ENCODE measurements around the gene AMBRA1.

AMBRA1 gene

GRCh38 chr11:46367244-46367915, 226.4 kb downstream of the AMBRA1 start:
- peaks cover 25 to 59% of the 10 kb centered on the region in 2 donors for H3K36me3 ChIP-seq (ENCODE audit: control insufficient read depth in 1 of 2, insufficient read depth in 2 of 2, low read length in 2 of 2)
- H3K4me3 ChIP-seq (ENCODE audit: low read depth in 1 of 2, low read length in 2 of 2), result no peak overlapping the region
- peaks cover 14 to 18% of the 10 kb centered on the region in 2 donors for H3K4me1 ChIP-seq (ENCODE audit: control insufficient read depth in 1 of 2, insufficient read depth in 2 of 2, low read length in 2 of 2)
- no peak overlapping the region for H3K27ac ChIP-seq (ENCODE audit: low read depth, low read length)
- no peaks in the 10 kb centered on the region for H3K27me3 ChIP-seq (ENCODE audit: control insufficient read depth in 1 of 2, insufficient read depth in 2 of 2, low read length in 2 of 2)
- H3K9me3 ChIP-seq (ENCODE audit: control insufficient read depth in 1 of 2, low read length in 2 of 2), result no peaks in the 10 kb centered on the region
- H3K9ac ChIP-seq (ENCODE audit: low read depth in 1 of 2, low read length in 2 of 2), result no peak overlapping the region

DNA sequence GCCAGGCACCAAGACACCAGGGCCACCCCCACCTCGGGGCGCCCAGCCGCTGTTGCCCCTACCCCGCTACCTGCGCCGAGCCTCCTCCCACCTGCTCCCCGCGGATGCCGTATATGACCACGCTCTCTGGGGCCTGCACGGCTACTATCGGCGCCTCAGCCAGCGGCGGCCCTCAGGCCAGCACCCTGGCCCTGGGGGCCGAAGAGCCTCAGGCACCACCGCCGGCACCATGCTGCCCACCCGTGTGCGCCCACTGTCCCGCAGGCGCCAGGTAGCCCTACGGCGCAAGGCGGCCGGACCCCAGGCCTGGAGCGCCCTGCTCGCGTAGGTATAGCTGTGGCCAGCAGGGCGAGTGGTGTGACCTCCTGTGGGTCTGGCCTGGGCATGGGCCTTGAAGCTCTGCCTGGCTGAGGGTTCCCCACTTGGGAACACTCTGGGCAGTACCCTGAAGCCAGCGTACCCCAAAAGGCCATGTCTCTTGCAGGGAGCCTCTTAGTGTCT, 227.1 kb downstream of the AMBRA1 start:
- Histone ChIP-seq H3K4me3 (ENCODE audit: low read depth in 1 of 2, low read length in 2 of 2) (no peak overlapping the region), H3K27ac (ENCODE audit: low read depth, low read length) (no peak overlapping the region), H3K9ac (ENCODE audit: low read depth in 1 of 2, low read length in 2 of 2) (no peak overlapping the region), H3K36me3 (ENCODE audit: control insufficient read depth in 1 of 2, insufficient read depth in 2 of 2, low read length in 2 of 2) (peaks cover 22 to 56% of the 10 kb centered on the region in 2 donors), H3K4me1 (ENCODE audit: control insufficient read depth in 1 of 2, insufficient read depth in 2 of 2, low read length in 2 of 2) (peaks cover 21 to 24% of the 10 kb centered on the region in 2 donors), H3K9me3 (ENCODE audit: control insufficient read depth in 1 of 2, low read length in 2 of 2) (no peaks in the 10 kb centered on the region), H3K27me3 (ENCODE audit: control insufficient read depth in 1 of 2, insufficient read depth in 2 of 2, low read length in 2 of 2) (no peaks in the 10 kb centered on the region)

DNA sequence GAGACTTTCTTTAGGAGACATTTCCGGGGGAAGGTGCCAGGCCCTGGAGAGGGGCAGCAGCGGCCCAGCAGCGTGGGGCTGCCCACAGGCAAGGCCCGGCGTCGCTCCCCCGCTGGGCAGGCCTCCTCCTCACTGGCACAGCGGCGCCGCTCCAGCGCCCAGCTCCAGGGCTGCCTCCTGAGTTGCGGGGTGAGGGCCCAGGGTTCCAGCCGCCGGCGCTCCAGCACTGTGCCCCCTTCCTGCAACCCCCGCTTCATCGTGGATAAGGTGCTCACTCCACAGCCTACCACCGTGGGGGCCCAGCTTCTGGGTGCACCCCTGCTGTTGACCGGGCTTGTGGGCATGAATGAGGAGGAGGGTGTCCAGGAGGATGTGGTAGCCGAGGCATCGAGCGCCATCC, 227.6 kb downstream of the AMBRA1 start:
- Histone ChIP-seq H3K27ac (ENCODE audit: low read depth, low read length) (no peak overlapping the region), H3K9ac (ENCODE audit: low read depth in 1 of 2, low read length in 2 of 2) (no peak overlapping the region), H3K36me3 (ENCODE audit: control insufficient read depth in 1 of 2, insufficient read depth in 2 of 2, low read length in 2 of 2) (peaks cover 19 to 52% of the 10 kb centered on the region in 2 donors), H3K4me3 (ENCODE audit: low read depth in 1 of 2, low read length in 2 of 2) (no peak overlapping the region), H3K4me1 (ENCODE audit: control insufficient read depth in 1 of 2, insufficient read depth in 2 of 2, low read length in 2 of 2) (peaks cover 26 to 28% of the 10 kb centered on the region in 2 donors), H3K9me3 (ENCODE audit: control insufficient read depth in 1 of 2, low read length in 2 of 2) (no peaks in the 10 kb centered on the region), H3K27me3 (ENCODE audit: control insufficient read depth in 1 of 2, insufficient read depth in 2 of 2, low read length in 2 of 2) (no peaks in the 10 kb centered on the region)

GRCh38 chr11:46364791-46365190, 229.0 kb downstream of the AMBRA1 start:
- Histone ChIP-seq H3K9me3 (ENCODE audit: control insufficient read depth in 1 of 2, low read length in 2 of 2) (no peaks in the 10 kb centered on the region), H3K4me1 (ENCODE audit: control insufficient read depth in 1 of 2, insufficient read depth in 2 of 2, low read length in 2 of 2) (peaks cover 33 to 35% of the 10 kb centered on the region in 2 donors), H3K27me3 (ENCODE audit: control insufficient read depth in 1 of 2, insufficient read depth in 2 of 2, low read length in 2 of 2) (no peaks in the 10 kb centered on the region), H3K9ac (ENCODE audit: low read depth in 1 of 2, low read length in 2 of 2) (no peak overlapping the region), H3K4me3 (ENCODE audit: low read depth in 1 of 2, low read length in 2 of 2) (no peak overlapping the region), H3K27ac (ENCODE audit: low read depth, low read length) (no peak overlapping the region), H3K36me3 (ENCODE audit: control insufficient read depth in 1 of 2, insufficient read depth in 2 of 2, low read length in 2 of 2) (peaks cover 12 to 40% of the 10 kb centered on the region in 2 donors)

DNA sequence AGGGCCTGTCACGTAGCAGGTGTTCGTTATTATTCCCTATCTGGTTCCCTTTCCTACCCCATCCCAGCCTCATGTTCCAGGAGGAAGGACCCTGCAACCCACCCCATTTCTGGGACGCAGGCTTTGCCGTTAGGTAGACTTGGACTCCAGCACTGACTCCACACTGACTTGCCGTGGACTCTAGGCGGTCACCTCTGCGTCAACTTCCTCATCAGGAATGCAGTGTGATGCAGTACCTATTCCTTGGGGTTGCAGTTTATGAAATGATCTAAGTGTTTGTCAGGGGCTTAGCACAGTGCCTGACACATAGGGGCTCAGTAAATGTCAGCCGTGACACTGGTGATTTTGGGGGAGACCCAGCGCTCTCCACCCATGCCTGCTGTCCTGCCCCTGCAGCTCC, 229.8 kb downstream of the AMBRA1 start:
- Histone ChIP-seq H3K9ac (ENCODE audit: low read depth in 1 of 2, low read length in 2 of 2) (no peak overlapping the region), H3K4me3 (ENCODE audit: low read depth in 1 of 2, low read length in 2 of 2) (no peak overlapping the region), H3K9me3 (ENCODE audit: control insufficient read depth in 1 of 2, low read length in 2 of 2) (no peaks in the 10 kb centered on the region), H3K27ac (ENCODE audit: low read depth, low read length) (no peak overlapping the region), H3K4me1 (ENCODE audit: control insufficient read depth in 1 of 2, insufficient read depth in 2 of 2, low read length in 2 of 2) (peaks cover 33 to 35% of the 10 kb centered on the region in 2 donors), H3K36me3 (ENCODE audit: control insufficient read depth in 1 of 2, insufficient read depth in 2 of 2, low read length in 2 of 2) (peaks cover 6 to 34% of the 10 kb centered on the region in 2 donors), H3K27me3 (ENCODE audit: control insufficient read depth in 1 of 2, insufficient read depth in 2 of 2, low read length in 2 of 2) (no peaks in the 10 kb centered on the region)

GRCh38 chr11:46363455-46364005, 230.3 kb downstream of the AMBRA1 start:
- no peak overlapping the region for H3K27ac ChIP-seq (ENCODE audit: low read depth, low read length)
- H3K9ac ChIP-seq (ENCODE audit: low read depth in 1 of 2, low read length in 2 of 2), result no peak overlapping the region

GRCh38 chr11:46363031-46363407, 230.8 kb downstream of the AMBRA1 start:
- H3K4me1 ChIP-seq (ENCODE audit: control insufficient read depth in 1 of 2, insufficient read depth in 2 of 2, low read length in 2 of 2), result peaks cover 35 to 39% of the 10 kb centered on the region in 2 donors
- no peaks in the 10 kb centered on the region for H3K27me3 ChIP-seq (ENCODE audit: control insufficient read depth in 1 of 2, insufficient read depth in 2 of 2, low read length in 2 of 2)
- peak overlapping the region; percentile 53 for H3K27ac ChIP-seq (ENCODE audit: low read depth, low read length)
- H3K4me3 ChIP-seq (ENCODE audit: low read depth in 1 of 2, low read length in 2 of 2), result no peak overlapping the region
- no peaks in the 10 kb centered on the region for H3K9me3 ChIP-seq (ENCODE audit: control insufficient read depth in 1 of 2, low read length in 2 of 2)
- peaks cover under 1 to 26% of the 10 kb centered on the region in 2 donors for H3K36me3 ChIP-seq (ENCODE audit: control insufficient read depth in 1 of 2, insufficient read depth in 2 of 2, low read length in 2 of 2)
- peak overlapping the region in 1 of 2 donors; percentile 9 for H3K9ac ChIP-seq (ENCODE audit: low read depth in 1 of 2, low read length in 2 of 2)

More at GRCh38 chr11:46363455-46364005, 230.3 kb downstream of the AMBRA1 start:
- no peaks in the 10 kb centered on the region for H3K27me3 ChIP-seq (ENCODE audit: control insufficient read depth in 1 of 2, insufficient read depth in 2 of 2, low read length in 2 of 2)
- H3K4me3 ChIP-seq (ENCODE audit: low read depth in 1 of 2, low read length in 2 of 2), result no peak overlapping the region
- peaks cover 33 to 35% of the 10 kb centered on the region in 2 donors for H3K4me1 ChIP-seq (ENCODE audit: control insufficient read depth in 1 of 2, insufficient read depth in 2 of 2, low read length in 2 of 2)
- H3K9me3 ChIP-seq (ENCODE audit: control insufficient read depth in 1 of 2, low read length in 2 of 2), result no peaks in the 10 kb centered on the region
- peaks cover 6 to 31% of the 10 kb centered on the region in 2 donors for H3K36me3 ChIP-seq (ENCODE audit: control insufficient read depth in 1 of 2, insufficient read depth in 2 of 2, low read length in 2 of 2)

DNA sequence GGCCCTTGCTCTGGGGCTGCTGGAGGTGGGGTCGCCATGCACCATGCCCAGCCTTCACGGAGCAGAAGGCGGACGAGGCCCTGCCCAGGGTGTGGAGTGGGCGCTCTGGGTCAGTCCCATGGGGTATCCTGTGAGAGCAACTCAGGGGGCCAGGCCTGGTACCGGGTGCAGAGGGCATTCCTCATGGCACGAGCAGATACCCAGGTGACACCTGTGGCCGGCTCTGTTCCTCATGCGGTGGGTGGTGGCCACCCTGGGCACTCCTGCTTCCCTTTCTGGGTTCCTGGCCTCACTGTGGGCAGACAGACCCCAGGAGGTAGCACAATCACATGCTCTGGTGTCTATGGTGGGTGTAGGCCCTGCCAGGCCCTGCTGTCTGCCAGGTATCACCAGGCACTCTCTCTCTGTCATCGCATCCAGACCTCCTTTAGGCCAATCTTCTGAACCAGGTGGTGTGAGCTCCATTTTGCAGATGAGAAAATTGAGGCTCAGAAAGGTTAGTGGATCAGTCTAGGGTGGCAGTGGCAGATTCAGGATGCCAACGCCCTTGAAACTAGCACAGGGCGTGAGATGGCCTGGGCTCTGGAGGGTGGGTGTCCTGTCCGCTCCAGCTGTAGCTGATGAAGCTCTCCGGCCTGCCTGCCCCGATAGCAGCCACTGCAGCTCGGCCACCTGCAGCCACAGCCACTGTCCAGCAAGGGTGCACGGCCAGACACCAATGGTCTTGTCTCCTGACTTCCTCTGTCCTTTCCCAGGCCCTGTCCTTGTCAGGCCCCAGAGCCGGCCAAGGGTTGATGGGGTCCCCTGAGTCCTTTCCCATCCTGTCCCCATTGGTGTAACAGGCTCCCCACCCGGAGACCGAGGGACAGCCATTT, 231.4 kb downstream of the AMBRA1 start:
- H3K27me3 ChIP-seq (ENCODE audit: control insufficient read depth in 1 of 2, insufficient read depth in 2 of 2, low read length in 2 of 2), result no peaks in the 10 kb centered on the region
- peak overlapping the region; percentile 43 to 46 for H3K4me3 ChIP-seq (ENCODE audit: low read depth in 1 of 2, low read length in 2 of 2)
- H3K36me3 ChIP-seq (ENCODE audit: control insufficient read depth in 1 of 2, insufficient read depth in 2 of 2, low read length in 2 of 2), result peaks cover 0 to 22% of the 10 kb centered on the region in 2 donors
- peak overlapping the region; percentile 53 for H3K27ac ChIP-seq (ENCODE audit: low read depth, low read length)
- H3K9me3 ChIP-seq (ENCODE audit: control insufficient read depth in 1 of 2, low read length in 2 of 2), result no peaks in the 10 kb centered on the region
- H3K4me1 ChIP-seq (ENCODE audit: control insufficient read depth in 1 of 2, insufficient read depth in 2 of 2, low read length in 2 of 2), result peaks cover 41 to 45% of the 10 kb centered on the region in 2 donors
- peak overlapping the region; percentile 32 to 50 for H3K9ac ChIP-seq (ENCODE audit: low read depth in 1 of 2, low read length in 2 of 2)

GRCh38 chr11:46361283-46362155, 232.3 kb downstream of the AMBRA1 start:
- H3K9me3 ChIP-seq (ENCODE audit: control insufficient read depth in 1 of 2, low read length in 2 of 2), result no peaks in the 10 kb centered on the region
- peaks cover 0 to 23% of the 10 kb centered on the region in 2 donors for H3K36me3 ChIP-seq (ENCODE audit: control insufficient read depth in 1 of 2, insufficient read depth in 2 of 2, low read length in 2 of 2)
- H3K9ac ChIP-seq (ENCODE audit: low read depth in 1 of 2, low read length in 2 of 2), result peak overlapping the region; percentile 32 to 50
- peaks cover 49 to 54% of the 10 kb centered on the region in 2 donors for H3K4me1 ChIP-seq (ENCODE audit: control insufficient read depth in 1 of 2, insufficient read depth in 2 of 2, low read length in 2 of 2)
- H3K27me3 ChIP-seq (ENCODE audit: control insufficient read depth in 1 of 2, insufficient read depth in 2 of 2, low read length in 2 of 2), result no peaks in the 10 kb centered on the region
- peak overlapping the region; percentile 27 for H3K27ac ChIP-seq (ENCODE audit: low read depth, low read length)
- H3K4me3 ChIP-seq (ENCODE audit: low read depth in 1 of 2, low read length in 2 of 2), result peak overlapping the region; percentile 46 to 51
